GM12878 (cell line): ENCODE results near the gene MAP1LC3B. TPM values are rescaled to one million over a fixed set of nuclear protein-coding genes. Genes with fewer than 3 reads are reported as not detected.

Experiments used
- BACH1 ChIP-seq: fragments of 450-650 bp; IDR thresholded peaks from 2 replicates; pipeline ENCODE4 v1.6.1; 2017; ENCODE audit warnings: mild to moderate bottlenecking, borderline replicate concordance
- CBX5 ChIP-seq: sonication (generic); IDR thresholded peaks from 2 replicates; pipeline ENCODE4 v1.6.1; 2016; ENCODE audit warnings: low read depth, moderate library complexity, mild to moderate bottlenecking, inconsistent platforms
- EGR1 ChIP-seq, 2 experiments: IDR thresholded peaks; 1 replicate in 1 of 2; 2 replicates in 1 of 2; pipeline ENCODE4 v1.6.1; 2011 to 2012; ENCODE audit warnings: low read depth in 2 of 2, low read length in 2 of 2, borderline replicate concordance in 1 of 2, mild to moderate bottlenecking in 1 of 2, moderate library complexity in 1 of 2
- ESRRA ChIP-seq: IDR thresholded peaks from 2 replicates; pipeline ENCODE4 v1.6.1; 2012; ENCODE audit warnings: mild to moderate bottlenecking, low read length, improper control_type of control experiment
- IKZF1 ChIP-seq: fragments of 450-650 bp; conservative IDR thresholded peaks from 2 replicates; pipeline ENCODE4 v1.6.1; 2017; ENCODE audit warnings: antibody characterized with exemption, mild to moderate bottlenecking
- JUNB ChIP-seq: IDR thresholded peaks from 2 replicates; pipeline ENCODE4 v1.6.1; 2016; ENCODE audit warnings: antibody characterized with exemption, mild to moderate bottlenecking
- NR2C1 ChIP-seq: fragments of 450-650 bp; IDR thresholded peaks from 2 replicates; pipeline ENCODE4 v1.6.1; 2017; ENCODE audit warnings: antibody characterized with exemption, mild to moderate bottlenecking, moderate library complexity
- NRF1 ChIP-seq: conservative IDR thresholded peaks from 2 replicates; pipeline ENCODE4 v1.6.1; 2011; ENCODE audit warnings: mild to moderate bottlenecking, low read depth, low read length, improper control_type of control experiment
- SMC3 ChIP-seq: IDR thresholded peaks from 2 replicates; pipeline ENCODE4 v1.6.1; 2011; ENCODE audit warnings: low read length, improper control_type of control experiment, borderline replicate concordance
- ZNF207 ChIP-seq: fragments of 450-650 bp; IDR thresholded peaks from 2 replicates; pipeline ENCODE4 v1.6.1; 2014; ENCODE audit warnings: antibody characterized with exemption, mild to moderate bottlenecking, borderline replicate concordance
- polyA plus RNA-seq, 11 experiments: library from polyadenylated mRNA; depleted of rRNA in 4 of 11; unstranded in 6 of 11; stranded (reverse) in 5 of 11; fragments of >200 nt; fragmentation: Nextera tagmentation in 4 of 11; fragmentation: Illumina TruSeq in 1 of 11; extraction: Ambion mirVana in 4 of 11; extraction: Trizol in 1 of 11; gene quantifications; 1 replicate in 1 of 11; 2 replicates in 10 of 11; pipeline versions ENCODE4 v1.2.1 to v1.2.3, GENCODE V29; 2011 to 2016; ENCODE audit warnings: inconsistent platforms in 2 of 11, missing spikeins in 2 of 11, low read depth in 1 of 11
- total RNA-seq, 4 experiments: library from RNA; depleted of rRNA in 3 of 4; stranded (reverse); fragments of >200 nt in 3 of 4; fragmentation: Illumina TruSeq in 1 of 4; extraction: Trizol in 1 of 4; gene quantifications; 2 replicates each; pipeline versions ENCODE4 v1.2.1 to v1.2.3, GENCODE V29; 2013 to 2021
- TF ChIP-seq, protein P1 (sequence below): fragments of 450-650 bp; conservative IDR thresholded peaks from 2 replicates; pipeline ENCODE4 v1.6.1; 2017; ENCODE audit warnings: mild to moderate bottlenecking, moderate library complexity
- TF ChIP-seq, protein P2 (sequence below): fragments of 450-650 bp; IDR thresholded peaks from 2 replicates; pipeline ENCODE4 v1.6.1; 2017; ENCODE audit warnings: mild to moderate bottlenecking, moderate library complexity
- TF ChIP-seq, protein P3 (sequence below): fragments of 450-650 bp; IDR thresholded peaks from 2 replicates; pipeline ENCODE4 v1.6.1; 2017; ENCODE audit warnings: low read depth, mild to moderate bottlenecking, moderate library complexity

MAP1LC3B gene
- total and polyA plus RNA-seq, 10 of the 15 experiments (the other 5 are each of a cell fraction or from before 2014, with no cell fraction given), result 6.1 to 42.8 (median 13.7) TPM

DNA sequence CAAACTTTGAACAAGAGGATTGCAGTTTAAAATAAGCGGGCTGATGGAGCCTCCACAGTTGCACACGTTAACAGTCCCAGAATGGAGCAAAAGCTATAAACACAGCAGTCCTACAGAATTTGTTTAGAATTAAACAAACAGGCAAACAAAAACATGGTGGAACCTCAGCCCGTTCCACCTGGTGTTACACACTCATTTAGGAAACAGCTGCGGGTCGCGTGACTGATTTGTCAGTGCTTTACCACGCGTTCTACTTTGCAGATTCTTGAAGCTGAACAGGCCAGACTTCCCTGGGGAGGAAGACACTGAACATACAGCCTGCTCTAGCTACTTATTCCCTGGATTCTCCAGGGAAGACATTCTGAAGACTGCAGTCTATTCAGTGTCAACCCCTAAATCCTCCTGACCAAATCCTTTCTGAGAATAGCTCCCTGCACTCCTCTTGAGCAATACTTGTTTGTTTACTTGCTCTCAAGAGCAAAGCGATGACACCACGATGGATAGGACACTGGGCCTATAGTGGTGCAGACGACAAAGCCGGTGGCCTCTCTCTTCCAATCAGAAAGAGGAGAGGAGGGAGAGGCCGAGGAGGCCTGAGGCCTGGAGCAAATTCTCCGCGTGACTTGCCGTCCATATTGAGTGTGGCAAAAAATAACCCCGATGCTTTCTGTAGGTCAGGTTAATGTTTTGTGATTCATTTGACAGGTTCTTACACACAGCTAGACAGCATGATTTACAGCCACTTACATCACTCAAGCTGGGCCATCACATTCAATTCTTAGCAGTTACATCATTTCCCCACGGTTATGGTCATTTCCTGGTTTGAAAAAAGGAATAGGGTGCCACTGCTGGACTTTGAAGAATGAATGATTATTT is 4.0 kb upstream of the MAP1LC3B start (continued):
- TF ChIP-seq NR2C1 (peak; percentile 88), JUNB (peak; percentile 48), BACH1 (no peak), IKZF1 (peak; percentile 69), NRF1 (no peak), EGR1 (IDR thresholded peaks at IDR 0.05; ENCODE audit: borderline replicate concordance in 1 of 2, low read depth in 2 of 2, low read length in 2 of 2) (no peak), CBX5 (no peak), ESRRA (peak; percentile 73; the same call in 1 of the 2 replicates), ZNF207 (peak; percentile 68; the same call in 1 of the 2 replicates), SMC3 (no peak)
- TF ChIP-seq, protein P1, sequence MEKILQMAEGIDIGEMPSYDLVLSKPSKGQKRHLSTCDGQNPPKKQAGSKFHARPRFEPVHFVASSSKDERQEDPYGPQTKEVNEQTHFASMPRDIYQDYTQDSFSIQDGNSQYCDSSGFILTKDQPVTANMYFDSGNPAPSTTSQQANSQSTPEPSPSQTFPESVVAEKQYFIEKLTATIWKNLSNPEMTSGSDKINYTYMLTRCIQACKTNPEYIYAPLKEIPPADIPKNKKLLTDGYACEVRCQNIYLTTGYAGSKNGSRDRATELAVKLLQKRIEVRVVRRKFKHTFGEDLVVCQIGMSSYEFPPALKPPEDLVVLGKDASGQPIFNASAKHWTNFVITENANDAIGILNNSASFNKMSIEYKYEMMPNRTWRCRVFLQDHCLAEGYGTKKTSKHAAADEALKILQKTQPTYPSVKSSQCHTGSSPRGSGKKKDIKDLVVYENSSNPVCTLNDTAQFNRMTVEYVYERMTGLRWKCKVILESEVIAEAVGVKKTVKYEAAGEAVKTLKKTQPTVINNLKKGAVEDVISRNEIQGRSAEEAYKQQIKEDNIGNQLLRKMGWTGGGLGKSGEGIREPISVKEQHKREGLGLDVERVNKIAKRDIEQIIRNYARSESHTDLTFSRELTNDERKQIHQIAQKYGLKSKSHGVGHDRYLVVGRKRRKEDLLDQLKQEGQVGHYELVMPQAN, result peak; percentile 71
- TF ChIP-seq, protein P2, sequence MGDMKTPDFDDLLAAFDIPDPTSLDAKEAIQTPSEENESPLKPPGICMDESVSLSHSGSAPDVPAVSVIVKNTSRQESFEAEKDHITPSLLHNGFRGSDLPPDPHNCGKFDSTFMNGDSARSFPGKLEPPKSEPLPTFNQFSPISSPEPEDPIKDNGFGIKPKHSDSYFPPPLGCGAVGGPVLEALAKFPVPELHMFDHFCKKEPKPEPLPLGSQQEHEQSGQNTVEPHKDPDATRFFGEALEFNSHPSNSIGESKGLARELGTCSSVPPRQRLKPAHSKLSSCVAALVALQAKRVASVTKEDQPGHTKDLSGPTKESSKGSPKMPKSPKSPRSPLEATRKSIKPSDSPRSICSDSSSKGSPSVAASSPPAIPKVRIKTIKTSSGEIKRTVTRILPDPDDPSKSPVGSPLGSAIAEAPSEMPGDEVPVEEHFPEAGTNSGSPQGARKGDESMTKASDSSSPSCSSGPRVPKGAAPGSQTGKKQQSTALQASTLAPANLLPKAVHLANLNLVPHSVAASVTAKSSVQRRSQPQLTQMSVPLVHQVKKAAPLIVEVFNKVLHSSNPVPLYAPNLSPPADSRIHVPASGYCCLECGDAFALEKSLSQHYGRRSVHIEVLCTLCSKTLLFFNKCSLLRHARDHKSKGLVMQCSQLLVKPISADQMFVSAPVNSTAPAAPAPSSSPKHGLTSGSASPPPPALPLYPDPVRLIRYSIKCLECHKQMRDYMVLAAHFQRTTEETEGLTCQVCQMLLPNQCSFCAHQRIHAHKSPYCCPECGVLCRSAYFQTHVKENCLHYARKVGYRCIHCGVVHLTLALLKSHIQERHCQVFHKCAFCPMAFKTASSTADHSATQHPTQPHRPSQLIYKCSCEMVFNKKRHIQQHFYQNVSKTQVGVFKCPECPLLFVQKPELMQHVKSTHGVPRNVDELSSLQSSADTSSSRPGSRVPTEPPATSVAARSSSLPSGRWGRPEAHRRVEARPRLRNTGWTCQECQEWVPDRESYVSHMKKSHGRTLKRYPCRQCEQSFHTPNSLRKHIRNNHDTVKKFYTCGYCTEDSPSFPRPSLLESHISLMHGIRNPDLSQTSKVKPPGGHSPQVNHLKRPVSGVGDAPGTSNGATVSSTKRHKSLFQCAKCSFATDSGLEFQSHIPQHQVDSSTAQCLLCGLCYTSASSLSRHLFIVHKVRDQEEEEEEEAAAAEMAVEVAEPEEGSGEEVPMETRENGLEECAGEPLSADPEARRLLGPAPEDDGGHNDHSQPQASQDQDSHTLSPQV, result peak; percentile 99
- TF ChIP-seq, protein P3, sequence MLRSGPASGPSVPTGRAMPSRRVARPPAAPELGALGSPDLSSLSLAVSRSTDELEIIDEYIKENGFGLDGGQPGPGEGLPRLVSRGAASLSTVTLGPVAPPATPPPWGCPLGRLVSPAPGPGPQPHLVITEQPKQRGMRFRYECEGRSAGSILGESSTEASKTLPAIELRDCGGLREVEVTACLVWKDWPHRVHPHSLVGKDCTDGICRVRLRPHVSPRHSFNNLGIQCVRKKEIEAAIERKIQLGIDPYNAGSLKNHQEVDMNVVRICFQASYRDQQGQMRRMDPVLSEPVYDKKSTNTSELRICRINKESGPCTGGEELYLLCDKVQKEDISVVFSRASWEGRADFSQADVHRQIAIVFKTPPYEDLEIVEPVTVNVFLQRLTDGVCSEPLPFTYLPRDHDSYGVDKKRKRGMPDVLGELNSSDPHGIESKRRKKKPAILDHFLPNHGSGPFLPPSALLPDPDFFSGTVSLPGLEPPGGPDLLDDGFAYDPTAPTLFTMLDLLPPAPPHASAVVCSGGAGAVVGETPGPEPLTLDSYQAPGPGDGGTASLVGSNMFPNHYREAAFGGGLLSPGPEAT, result peak; percentile 60; the same call in 1 of the 2 replicates
- TF ChIP-seq, all 136 proteins: peak for 71
